SKM-1 (cell line): Measurements from ENCODE around the gene LGALS3BP.

Experiments
- DNase-seq: peaks from one replicate; lab custom pipeline; 2025; ENCODE audit not compliant: unreplicated experiment; lab: John Stamatoyannopoulos, UW

The LGALS3BP gene

DNA sequence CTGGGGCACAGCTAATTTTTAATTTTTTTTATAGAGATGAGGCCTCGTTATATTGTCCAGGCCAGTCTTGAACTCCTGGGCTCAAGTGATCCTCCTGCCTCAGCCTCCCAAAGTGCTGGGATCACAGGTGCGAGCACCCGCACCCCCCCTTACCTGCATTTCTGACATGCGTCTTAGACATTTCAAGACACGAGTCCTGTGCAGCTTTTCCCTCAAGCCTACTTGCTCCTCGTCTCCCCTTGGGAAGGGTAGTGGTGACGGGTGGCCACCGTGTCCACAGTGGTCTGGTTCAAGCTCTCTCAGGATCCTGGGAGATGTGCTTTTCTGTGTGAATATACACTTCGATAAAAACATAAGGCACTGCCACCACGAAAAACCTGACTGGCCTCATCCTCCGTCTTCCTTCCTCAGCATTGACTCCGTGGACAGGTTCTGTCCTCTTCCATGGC lies 20.2 kb upstream of the LGALS3BP start:
- no peak for DNase-seq

DNA sequence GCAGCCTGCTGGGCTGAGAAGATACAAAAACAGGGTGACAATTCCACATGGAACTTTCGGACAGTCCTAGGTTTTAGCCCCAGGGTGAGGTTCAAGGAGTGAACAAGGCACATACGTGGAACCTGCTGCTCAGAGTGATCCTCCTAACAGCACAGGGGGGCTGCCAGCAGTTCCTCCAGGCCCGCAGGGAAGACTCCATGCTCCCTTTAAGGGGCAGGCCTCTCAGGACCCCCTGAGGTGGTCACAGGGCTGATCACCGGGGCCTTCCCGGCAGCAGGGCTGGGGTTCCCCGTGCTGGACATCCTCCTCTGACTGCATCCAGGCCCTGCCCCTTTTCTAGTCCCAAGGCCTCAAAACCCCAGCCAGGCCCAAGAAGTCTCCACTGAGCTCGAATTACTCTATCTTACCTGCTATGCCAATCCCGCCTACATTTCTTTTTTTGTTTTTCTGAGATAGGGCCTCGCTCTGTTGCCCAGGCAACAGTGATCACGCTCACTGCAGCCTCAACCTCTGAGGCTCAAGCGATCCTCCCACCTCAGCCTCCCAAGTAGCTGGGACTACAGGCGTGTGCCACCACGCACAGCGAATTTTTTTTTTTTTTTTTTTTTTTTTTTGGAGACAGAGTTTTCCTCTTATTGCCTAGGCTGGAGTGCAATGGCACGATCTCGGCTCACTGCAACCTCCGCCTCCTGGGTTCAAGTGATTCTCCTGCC lies 19.5 kb upstream of the LGALS3BP start:
- DNase-seq, result no peak

GRCh38 chr17:78998311-78999055 lies 18.8 kb upstream of the LGALS3BP start:
- no peak for DNase-seq

- DNase-seq, result no peak
Measured at GRCh38 chr17:78997881-78998280, 18.2 kb upstream of the LGALS3BP start.

DNA sequence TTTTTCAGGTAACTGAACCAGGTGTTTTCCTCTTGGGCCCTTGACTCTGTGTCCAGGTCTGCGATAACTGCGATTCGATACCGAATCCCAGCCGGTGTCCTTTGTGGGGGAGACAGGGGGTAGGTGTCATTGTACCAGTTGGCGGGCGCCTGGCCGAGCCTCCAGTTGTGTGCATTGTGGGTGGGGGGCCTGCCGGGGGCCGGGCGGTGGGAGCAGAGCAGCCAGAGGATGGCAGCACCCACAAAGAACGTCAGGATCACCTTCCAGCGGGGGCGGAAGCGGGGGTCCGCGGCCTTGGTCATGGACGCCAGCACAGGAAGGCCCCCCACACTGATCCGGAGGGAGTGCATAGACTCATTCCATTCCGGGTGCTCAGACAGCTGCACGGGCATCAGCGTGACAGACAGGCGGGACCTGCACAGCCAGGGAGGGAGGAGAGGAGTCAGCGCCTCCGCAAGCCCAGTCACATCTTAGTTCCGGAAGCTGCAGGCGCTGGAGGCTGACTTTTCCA lies 17.6 kb upstream of the LGALS3BP start:
- no peak for DNase-seq

GRCh38 chr17:78996781-78997201 lies 17.1 kb upstream of the LGALS3BP start:
- no peak for DNase-seq

- no peak for DNase-seq
Measured at GRCh38 chr17:78995761-78996451, 16.2 kb upstream of the LGALS3BP start.

GRCh38 chr17:78995022-78995760 lies 15.5 kb upstream of the LGALS3BP start:
- DNase-seq, result no peak

DNA sequence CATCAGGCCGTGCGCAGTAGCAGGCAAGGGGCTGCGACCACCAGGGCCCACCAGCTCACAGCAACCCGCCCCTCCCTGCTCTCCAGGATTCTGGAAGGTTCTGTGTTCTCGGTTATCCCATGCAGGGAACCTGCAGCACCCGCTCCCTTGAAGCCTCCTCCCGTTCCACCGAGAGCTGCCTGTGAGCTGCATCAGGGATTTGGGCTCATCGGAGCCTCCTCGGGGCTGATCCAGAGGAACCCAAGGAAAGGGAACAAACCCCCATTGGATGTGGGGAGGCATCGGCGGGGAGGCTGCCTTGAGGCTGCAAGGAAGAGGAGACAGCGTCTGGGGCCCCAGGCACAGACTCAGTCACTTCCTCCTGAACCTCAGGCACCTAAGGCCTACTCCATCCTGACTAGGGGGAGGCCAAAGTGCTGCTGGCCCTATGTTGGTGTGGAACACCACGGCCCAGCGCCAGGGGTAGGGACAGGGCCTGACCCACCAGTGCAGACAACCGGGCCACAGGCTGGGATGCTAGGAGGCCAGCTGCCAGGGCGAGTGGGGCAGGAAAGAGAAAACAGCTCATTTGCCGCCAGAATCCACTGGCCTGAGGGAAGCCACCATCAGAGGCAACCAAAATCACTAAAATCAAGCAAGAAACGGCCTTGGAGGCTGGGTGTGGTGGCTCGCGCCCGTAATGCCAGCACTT lies 14.4 kb upstream of the LGALS3BP start:
- no peak for DNase-seq

- peak; percentile 3 for DNase-seq
Measured at GRCh38 chr17:78993241-78993956, 13.7 kb upstream of the LGALS3BP start.

- DNase-seq, result no peak
Measured at GRCh38 chr17:78992542-78993212, 13.0 kb upstream of the LGALS3BP start.

- DNase-seq, result no peak
Measured at GRCh38 chr17:78991906-78992532, 12.3 kb upstream of the LGALS3BP start.

DNA sequence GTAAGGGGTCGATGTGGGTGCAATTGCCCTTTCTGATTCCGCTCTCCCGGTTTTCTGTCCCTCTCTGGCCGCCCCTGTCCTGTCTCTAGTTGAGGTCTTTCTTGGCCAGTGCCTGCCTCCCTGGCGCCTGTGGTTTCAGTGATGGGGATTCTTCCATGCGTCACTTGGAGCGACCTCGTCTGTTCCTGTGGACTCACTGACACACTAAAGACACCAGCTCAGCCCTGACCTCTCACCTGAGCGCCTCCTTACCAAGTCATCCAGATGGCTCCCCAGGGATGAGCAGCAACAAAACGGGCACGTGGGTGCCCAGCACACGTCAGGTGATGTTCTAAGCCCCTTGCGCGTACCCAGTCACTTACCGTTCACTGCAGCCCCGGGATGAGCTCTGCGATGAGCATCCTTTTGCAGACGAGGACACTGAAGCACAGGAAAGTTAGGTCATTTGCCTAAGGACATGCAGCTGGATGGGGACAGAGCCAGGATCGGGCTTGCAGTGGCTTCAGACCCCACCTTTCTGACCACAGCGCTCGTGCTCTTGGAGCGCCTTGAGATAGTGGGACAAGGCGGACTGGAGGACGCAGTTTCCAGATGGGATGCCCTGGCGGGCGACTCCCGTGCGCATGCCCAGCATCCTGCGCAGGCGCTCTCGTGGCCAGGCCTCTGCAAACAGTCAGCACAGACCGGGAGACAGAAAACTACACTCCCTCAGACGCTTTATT lies 11.5 kb upstream of the LGALS3BP start:
- DNase-seq, result no peak

DNA sequence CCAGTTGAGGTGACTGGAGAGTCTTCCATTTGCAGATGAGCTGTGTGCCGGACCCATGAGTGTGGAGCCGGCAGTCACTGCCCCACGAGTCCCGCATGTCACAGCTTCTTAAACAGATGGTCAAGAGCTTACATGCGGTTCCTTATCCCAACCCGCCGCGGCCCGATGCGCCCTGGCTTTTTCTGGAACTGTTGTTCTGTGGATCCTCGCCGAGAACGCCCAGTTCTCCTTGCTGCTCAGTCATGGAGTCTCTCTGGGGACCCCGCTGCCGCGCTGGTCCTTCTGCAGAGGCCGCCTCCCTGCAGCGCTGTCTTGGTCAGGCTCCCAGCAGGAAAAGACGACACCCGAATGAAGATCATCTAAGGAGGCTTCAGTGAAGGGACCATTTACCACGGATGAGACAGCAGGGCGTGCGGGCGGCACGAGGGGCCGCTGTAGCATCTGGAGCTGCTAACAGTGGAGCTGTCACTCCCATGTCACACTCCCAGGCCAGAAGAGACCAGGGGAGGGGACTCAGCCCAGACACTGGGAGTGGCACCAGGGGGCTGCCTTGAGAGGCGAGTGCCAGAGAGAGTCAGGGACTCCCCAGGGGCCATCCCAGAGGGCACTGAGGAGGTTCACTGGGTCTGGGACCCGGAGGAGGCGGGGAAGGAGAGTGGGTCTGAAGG lies 10.8 kb upstream of the LGALS3BP start:
- no peak for DNase-seq

DNA sequence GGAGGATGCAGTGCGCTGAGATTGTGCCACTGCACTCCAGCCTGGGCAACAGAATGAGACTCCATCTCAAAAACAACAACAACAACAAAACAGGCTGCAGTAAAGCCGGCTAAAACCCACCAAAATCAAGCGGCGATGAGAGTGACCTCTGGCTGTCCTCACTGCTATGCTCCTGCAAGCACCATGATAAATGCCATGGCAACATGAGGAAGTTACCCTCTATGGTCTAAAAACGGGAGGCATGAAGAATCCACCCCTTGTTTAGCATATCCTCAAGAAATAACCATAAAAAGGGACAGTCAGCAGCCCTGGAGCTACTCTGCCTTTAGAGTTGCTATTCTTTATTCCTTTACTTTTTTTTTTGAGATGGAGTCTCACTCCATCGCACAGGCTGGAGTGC lies 8.4 kb upstream of the LGALS3BP start:
- no peak for DNase-seq

DNA sequence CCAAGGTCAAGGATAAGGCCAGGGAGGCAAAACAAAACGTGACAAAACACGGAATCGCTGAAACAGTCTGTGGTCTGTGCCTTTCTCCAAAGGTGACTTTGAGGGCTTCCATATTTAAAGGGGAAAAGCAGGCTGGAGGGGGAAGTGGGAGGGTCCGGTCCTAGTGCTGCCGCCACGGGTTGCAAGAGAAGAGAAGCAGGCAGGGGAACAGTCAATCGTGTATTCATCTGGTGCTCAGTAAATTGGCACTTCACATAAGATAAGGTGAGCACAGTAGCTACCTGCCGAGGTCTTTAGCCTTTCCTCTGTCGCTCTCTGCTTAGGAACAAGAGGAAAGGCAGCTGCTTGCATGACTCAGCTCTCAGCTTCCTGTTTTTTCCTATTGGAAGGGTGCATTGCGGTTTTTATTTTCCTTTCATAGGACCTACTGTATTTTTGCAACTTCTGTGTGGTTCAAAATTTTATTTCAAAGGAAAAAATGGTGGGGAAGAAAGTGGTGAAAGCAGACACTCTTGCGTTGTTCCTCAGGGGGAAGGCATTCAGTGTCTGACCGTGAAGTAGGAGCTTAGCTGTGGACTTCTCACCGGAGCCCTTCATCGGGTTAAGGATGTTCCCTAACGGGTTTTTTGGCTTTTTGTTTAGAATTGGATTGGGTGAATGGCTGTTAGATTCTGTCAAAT lies 7.1 kb upstream of the LGALS3BP start:
- peak; percentile 53 for DNase-seq

- peak; percentile 93 for DNase-seq
Measured at GRCh38 chr17:78986048-78986648, 6.4 kb upstream of the LGALS3BP start.
